Ascending aorta (tissue), 2 donors: ENCODE results near the gene FXYD4. TPM values are rescaled to one million over a fixed set of nuclear protein-coding genes. Genes with fewer than 3 reads are reported as not detected.

Experiments used
- DNase-seq, 2 donors: peaks; one replicate each; pipeline ENCODE4 v3.0.0-alpha.2; 2019; ENCODE audit warnings: low spot score in 2 of 2
- H3K27ac ChIP-seq, 2 donors: fragments of 200-600 bp; sonication (generic); one replicate each; pipeline ENCODE4 v1.5.1; 2016 to 2017; ENCODE audit warnings: mild to moderate bottlenecking in 1 of 2
- H3K27me3 ChIP-seq: fragments of 200-600 bp; sonication (generic); one replicate; pipeline ENCODE4 v1.5.1; 2017
- H3K36me3 ChIP-seq, 2 donors: fragments of 200-600 bp; sonication (generic); one replicate each; pipeline ENCODE4 v1.5.1; 2016
- H3K4me1 ChIP-seq, 2 donors: fragments of 200-600 bp; sonication (generic); one replicate each; pipeline ENCODE4 v1.5.1; 2016 to 2017; ENCODE audit warnings: mild to moderate bottlenecking in 1 of 2
- H3K4me3 ChIP-seq, 2 donors: fragments of 200-600 bp; sonication (generic); one replicate each; pipeline ENCODE4 v1.5.1; 2016 to 2017; ENCODE audit warnings: mild to moderate bottlenecking in 1 of 2
- H3K9me3 ChIP-seq, 2 donors: fragments of 200-600 bp; sonication (generic); one replicate each; pipeline ENCODE4 v1.5.1; 2016
- intact Hi-C: fragments of 100-400 bp; cut with DNase I; formaldehyde crosslinking; loops from one replicate; pipeline ENCODE4 v1.15.1; 2023
- total RNA-seq: library from RNA; depleted of rRNA; stranded (reverse); fragments of >200 nt; gene quantifications from one replicate; pipeline ENCODE4 v1.1.0, GENCODE V29; 2016
- TF ChIP-seq, protein P1 (sequence below), 3 experiments: fragments of 200-600 bp in 2 of 3; fragments of 450-650 bp in 1 of 3; sonication (generic) in 2 of 3; IDR thresholded peaks; one replicate each; pipeline ENCODE4 v1.5.1; 2016 to 2019; ENCODE audit warnings: antibody characterized with exemption in 3 of 3, mild to moderate bottlenecking in 1 of 3, moderate library complexity in 1 of 3

Gene FXYD4
- total RNA-seq, 1 donor from 2014 or later = not detected

DNA sequence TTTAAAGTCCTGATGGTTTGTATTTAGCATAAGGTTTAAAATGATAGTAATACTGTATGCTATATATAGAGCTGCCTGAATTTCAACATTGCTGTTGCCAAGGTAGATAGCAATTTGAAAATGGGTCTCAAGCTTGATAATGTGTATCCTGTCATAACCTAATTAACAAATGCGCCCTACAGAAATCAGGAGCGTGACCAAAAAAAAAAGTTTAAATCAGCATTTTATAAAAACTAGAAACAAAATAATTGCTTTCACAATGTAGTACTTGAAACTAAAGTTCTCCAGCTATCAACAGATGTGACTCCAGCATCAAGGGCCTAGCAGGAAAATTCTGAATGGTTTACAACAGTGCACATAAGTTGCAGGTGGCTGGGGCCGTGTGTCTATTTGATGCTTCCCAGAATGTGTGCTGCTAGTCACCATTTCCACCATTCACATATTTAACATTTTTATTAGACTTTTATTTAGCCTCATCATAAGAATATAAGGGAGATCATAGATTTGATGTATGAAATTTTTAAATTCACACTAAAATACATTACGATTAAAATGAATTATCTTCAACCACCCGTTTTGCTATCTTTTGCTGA, 14.1 kb downstream of the FXYD4 start:
- Histone ChIP-seq H3K27ac (no peak overlapping the region), H3K36me3 (peaks cover 36 to 51% of the 10 kb centered on the region in 2 donors), H3K4me1 (no peaks in the 10 kb centered on the region), H3K4me3 (no peak overlapping the region), H3K9me3 (no peaks in the 10 kb centered on the region), H3K27me3 (no peaks in the 10 kb centered on the region)
- intact Hi-C loops = no loop called here
- DNase-seq = no peak
- TF ChIP-seq, protein P1, sequence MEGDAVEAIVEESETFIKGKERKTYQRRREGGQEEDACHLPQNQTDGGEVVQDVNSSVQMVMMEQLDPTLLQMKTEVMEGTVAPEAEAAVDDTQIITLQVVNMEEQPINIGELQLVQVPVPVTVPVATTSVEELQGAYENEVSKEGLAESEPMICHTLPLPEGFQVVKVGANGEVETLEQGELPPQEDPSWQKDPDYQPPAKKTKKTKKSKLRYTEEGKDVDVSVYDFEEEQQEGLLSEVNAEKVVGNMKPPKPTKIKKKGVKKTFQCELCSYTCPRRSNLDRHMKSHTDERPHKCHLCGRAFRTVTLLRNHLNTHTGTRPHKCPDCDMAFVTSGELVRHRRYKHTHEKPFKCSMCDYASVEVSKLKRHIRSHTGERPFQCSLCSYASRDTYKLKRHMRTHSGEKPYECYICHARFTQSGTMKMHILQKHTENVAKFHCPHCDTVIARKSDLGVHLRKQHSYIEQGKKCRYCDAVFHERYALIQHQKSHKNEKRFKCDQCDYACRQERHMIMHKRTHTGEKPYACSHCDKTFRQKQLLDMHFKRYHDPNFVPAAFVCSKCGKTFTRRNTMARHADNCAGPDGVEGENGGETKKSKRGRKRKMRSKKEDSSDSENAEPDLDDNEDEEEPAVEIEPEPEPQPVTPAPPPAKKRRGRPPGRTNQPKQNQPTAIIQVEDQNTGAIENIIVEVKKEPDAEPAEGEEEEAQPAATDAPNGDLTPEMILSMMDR (IDR thresholded peaks at IDR 0.05) = no peak

DNA sequence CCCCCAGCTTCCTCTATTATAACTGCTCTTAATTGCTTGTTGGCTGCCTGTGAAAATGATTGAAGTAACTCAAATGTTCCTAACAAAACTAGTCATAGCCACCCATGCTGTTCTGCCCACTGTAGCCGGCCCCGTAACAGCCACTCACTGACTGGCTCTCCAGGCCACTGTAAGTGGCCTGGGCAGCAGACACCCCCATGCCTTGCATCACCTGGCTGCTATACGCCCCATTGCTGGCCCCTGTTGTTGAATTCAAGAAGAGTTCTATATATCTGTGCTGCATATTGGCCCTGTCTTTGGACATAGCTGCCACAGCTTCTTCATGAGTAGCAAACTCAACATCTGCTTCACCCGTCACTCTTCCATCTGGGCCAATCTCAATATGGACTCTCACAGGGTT, 15.1 kb downstream of the FXYD4 start:
- no peak for DNase-seq
- intact Hi-C loops = no loop called here
- TF ChIP-seq, protein P1 (IDR thresholded peaks at IDR 0.05) = no peak

GRCh38 chr10:43386981-43387677, 15.7 kb downstream of the FXYD4 start:
- TF ChIP-seq, protein P1 (IDR thresholded peaks at IDR 0.05) = no peak
- no peak overlapping the region for H3K4me3 ChIP-seq
- H3K9me3 ChIP-seq = no peaks in the 10 kb centered on the region
- no peaks in the 10 kb centered on the region for H3K27me3 ChIP-seq
- no peak overlapping the region for H3K27ac ChIP-seq
- H3K36me3 ChIP-seq = peaks cover 52 to 67% of the 10 kb centered on the region in 2 donors
- no peak for DNase-seq
- H3K4me1 ChIP-seq = no peaks in the 10 kb centered on the region
- intact Hi-C loops = no loop called here

More for the DNA sequence above, 15.1 kb downstream of the FXYD4 start:
- Histone ChIP-seq H3K4me3 (no peak overlapping the region), H3K36me3 (peaks cover 46 to 61% of the 10 kb centered on the region in 2 donors), H3K27ac (no peak overlapping the region), H3K4me1 (no peaks in the 10 kb centered on the region), H3K27me3 (no peaks in the 10 kb centered on the region), H3K9me3 (no peaks in the 10 kb centered on the region)

DNA sequence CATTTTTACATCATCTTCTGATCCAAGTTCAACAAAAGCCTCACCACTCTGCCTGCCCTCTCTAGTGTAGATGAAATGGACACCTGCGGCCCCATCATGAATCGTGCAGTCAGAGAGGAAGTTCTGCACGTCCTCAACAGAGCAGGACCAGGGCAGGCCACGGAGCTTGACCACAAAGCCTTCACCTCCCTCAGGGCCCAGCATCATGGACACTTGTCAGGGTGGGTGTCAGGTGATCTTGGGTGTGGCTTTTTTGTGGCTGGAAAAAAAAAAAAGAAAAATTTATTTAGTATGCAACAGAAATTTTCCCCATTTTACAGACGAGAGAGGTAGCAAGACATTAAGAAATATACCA, 16.2 kb downstream of the FXYD4 start:
- H3K36me3 ChIP-seq = peaks cover 57 to 72% of the 10 kb centered on the region in 2 donors
- no peak for DNase-seq
- H3K27me3 ChIP-seq = no peaks in the 10 kb centered on the region
- intact Hi-C loops = no loop called here
- no peaks in the 10 kb centered on the region for H3K4me1 ChIP-seq
- no peak overlapping the region for H3K27ac ChIP-seq
- H3K9me3 ChIP-seq = no peaks in the 10 kb centered on the region
- H3K4me3 ChIP-seq = no peak overlapping the region
- TF ChIP-seq, protein P1 (IDR thresholded peaks at IDR 0.05) = no peak

DNA sequence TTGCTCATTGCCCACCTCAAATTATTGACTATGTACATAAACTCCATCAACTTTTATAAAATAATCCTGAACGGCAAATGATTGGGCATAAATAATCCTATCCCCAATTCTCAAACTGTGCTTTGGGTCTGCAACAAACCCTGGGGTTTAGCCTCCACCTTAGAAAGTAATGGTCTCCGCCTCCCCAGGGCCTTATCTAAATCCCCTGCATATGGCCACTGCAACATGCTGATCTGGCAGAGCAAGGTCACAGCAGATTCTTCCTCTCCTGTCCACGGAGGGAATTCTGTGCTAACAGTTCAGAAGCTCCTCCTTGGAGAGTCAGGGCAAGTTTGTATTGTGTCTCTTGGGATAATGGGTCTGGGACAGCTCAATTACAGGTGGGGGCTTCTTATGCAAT, 18.4 kb downstream of the FXYD4 start:
- peaks cover 0 to under 1% of the 10 kb centered on the region in 2 donors for H3K4me1 ChIP-seq
- no peak overlapping the region for H3K4me3 ChIP-seq
- intact Hi-C loops = loop anchor here (10.0 kb wide), 1 partner anchor 185 kb away; the partner anchor contains the start of gene ZNF239
- no peaks in the 10 kb centered on the region for H3K9me3 ChIP-seq
- H3K36me3 ChIP-seq = peaks cover 75 to 89% of the 10 kb centered on the region in 2 donors
- TF ChIP-seq, protein P1 (IDR thresholded peaks at IDR 0.05) = no peak
- DNase-seq = no peak
- H3K27ac ChIP-seq = no peak overlapping the region
- no peaks in the 10 kb centered on the region for H3K27me3 ChIP-seq
